NCI-H345 (cell line): ENCODE results near the gene KRTAP1-1.
"Not testable (repeated sequence)": the region's sequence is repeated elsewhere in the genome, so short reads cannot be mapped to it uniquely, and the experiment has no call there.

Experiments used
- DNase-seq: peaks from one replicate; lab custom pipeline; 2025; lab: John Stamatoyannopoulos, UW

Gene KRTAP1-1

GRCh38 chr17:41040783-41041571 lies at the start of gene KRTAP1-1:
TSS of gene KRTAP1-1 (minus strand) at chr17:41041450. CDS start at chr17:41041397, 53 bp downstream.
- DNase-seq = peak; percentile 31

GRCh38 chr17:41088760-41089352 lies 47.6 kb upstream of the KRTAP1-1 start:
- not testable (repeated sequence) for DNase-seq

DNA sequence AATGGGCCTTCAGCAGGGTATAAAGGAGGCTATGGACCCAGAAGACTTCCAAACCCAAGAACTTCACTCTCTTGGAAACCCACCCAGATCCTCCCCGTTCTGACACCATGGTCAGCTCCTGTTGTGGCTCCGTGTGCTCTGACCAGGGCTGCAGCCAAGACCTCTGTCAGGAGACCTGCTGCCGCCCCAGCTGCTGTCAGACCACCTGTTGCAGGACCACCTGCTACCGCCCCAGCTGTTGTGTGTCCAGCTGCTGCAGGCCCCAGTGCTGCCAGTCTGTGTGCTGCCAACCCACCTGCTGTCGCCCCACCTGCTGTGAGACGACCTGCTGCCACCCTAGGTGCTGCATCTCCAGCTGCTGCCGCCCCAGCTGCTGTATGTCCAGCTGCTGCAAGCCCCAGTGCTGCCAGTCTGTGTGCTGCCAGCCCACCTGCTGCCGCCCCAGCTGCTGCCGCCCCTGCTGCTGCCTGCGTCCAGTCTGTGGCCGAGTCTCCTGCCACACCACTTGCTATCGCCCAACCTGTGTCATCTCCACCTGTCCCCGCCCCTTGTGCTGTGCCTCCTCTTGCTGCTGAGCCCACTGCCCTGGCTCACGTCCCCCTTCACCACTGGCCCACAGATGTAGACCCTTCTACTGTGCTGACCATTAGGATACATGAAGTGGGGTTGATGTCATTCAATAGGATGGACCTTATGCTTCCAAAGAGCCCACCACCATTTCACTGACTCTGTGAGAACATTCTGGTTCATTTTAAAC lies 43.0 kb upstream of the KRTAP1-1 start, which contains the start of gene KRTAP4-7:
KRTAP4-7 (plus strand) TSS at position 51 of the 757 bp plus-strand sequence; CDS start at position 108, 57 bp downstream.
- not testable (repeated sequence) for DNase-seq

GRCh38 chr17:41083427-41083826 lies 42.2 kb upstream of the KRTAP1-1 start:
- not testable (repeated sequence) for DNase-seq

DNA sequence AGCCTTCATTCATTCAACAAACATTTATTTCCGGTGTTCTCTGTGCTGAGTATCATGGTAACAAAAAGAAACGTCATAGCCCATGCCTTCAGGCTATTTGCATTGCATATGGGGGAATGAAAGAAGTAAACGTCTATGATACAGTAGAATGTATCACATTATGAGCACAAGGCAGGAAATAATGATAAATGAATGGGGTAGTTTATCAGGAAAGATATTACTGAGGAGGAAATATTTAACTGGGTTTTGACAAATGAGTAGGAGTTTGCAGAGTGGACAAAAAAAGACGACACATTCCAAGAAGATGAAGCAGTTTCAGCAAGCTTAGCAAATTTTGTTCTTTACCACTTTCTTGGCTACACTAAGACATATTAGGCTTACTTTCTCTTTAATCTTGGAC lies 41.4 kb upstream of the KRTAP1-1 start:
- DNase-seq = no peak

DNA sequence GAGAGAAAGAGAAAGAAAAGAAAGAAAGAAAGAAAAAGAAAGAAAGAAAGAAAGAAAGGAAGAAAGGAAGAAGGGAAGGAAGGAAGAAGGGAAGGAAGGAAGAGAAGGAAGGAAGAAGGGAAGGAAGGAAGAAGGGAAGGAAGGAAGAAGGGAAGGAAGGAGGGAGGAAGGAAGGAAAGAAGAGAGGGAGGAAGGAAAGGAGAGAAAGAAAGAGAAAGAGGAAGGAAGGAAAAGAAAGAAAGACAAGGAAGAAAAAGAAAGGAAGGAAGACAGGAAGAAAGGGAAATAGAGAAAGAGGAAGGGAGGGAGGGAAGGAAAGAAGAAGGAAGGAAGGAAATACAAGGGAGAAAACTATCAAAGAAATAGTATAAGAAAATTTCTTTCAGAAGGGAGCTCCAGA lies 35.5 kb upstream of the KRTAP1-1 start:
- no peak for DNase-seq

DNA sequence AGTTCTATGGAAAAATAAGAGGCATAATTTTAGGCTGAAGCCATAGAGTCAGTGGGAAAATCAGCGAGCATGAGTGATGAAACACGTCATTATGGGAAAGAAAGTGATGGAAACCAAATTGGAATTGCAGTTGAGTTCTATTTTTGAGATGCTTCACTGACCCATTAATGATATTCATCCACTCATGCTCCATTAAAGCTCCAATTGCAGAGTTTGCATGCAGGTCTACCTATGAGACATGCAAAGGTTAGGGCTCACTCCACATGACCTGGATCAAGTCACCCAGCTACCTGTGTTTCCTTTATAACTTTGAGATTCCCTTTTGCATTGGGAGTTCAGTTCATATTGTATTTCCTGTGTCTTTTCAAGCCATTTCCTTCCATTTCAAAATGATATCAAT lies 32.4 kb upstream of the KRTAP1-1 start:
- DNase-seq = no peak

DNA sequence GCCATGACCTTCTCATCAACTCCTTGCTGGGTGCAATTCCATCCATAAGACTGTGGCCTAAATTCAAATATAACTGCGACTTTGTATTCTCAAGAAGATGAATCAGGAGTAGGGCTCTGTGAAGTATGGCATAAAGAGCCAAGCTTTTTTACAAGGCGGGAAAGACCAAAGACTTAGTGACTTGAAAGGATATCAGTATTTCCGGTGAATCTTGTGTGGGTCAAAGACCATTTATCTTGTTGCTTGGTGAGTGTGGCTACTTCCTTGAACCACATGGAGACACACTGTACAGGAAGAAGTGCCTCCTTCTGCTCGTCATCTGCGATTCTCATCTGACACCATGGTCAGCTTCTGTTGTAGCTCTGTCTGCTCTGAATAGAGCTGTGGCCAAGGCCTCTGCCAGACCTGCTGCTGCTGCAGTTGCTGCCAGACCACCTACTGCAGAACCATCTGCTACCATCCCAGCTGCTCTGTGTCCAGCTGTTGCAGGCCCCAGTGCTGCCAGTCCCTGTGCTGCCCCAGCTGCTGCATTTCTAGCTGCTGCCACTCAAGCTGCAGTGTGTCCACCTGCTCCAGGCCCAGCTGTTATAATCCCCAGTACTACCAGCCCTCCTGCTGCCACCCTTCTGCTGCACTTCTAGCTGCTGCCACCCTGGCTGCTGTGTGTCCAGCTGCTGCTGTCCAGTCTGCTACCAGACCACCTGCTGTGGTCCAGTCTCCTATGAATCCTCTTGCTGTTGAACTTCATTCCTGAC lies 30.5 kb upstream of the KRTAP1-1 start:
- DNase-seq = no peak

DNA sequence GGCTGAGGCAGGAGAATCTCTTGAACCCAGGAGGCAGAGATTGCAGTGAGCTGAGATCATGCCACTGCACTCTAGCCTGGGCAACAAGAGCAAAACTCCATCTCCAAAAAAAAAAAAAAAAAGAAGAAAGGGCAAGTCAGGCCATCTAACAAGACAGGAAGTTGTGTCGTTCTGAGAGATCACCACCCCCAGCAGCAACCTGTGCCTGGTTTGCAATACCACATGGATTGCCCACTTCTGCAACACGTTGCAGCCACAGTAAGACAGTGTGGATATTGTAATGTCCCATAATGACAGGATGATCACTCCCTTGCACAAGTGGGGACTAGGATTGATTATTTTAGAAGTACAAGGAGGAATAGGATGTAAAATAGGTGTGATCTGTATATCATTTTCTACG lies 27.8 kb upstream of the KRTAP1-1 start:
- no peak for DNase-seq

- no peak for DNase-seq
These were observed 26.0 kb upstream of the KRTAP1-1 start for GRCh38 chr17:41067281-41067680.

GRCh38 chr17:41065829-41066624 lies 24.8 kb upstream of the KRTAP1-1 start, which contains the start of gene KRTAP2-4:
TSS of gene KRTAP2-4 (minus strand) at chr17:41065879. CDS start at chr17:41065845, 34 bp downstream.
- DNase-seq = no peak

- not testable (repeated sequence) for DNase-seq
These were observed 23.9 kb upstream of the KRTAP1-1 start for GRCh38 chr17:41065016-41065689.

- no peak for DNase-seq
These were observed 23.1 kb upstream of the KRTAP1-1 start for GRCh38 chr17:41064301-41064700.

DNA sequence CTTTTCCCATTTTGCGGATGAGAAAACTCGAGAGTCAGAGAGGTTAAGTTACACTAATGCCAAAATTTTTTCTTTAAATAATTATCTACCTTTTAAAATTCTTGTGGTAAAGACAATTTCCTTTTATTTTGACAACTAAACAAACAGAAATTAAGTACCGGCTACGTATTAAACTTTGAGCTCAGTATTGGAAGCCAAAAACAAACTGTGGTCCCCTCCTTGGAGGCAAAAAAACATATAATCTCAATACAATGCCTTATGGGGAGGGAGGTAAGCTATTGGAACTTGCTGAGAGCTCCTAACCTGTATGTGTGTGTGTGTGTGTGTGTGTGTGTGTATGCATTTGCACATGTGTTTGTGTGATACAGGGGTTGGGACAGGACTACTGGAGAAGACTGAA lies 22.2 kb upstream of the KRTAP1-1 start:
- DNase-seq = no peak

DNA sequence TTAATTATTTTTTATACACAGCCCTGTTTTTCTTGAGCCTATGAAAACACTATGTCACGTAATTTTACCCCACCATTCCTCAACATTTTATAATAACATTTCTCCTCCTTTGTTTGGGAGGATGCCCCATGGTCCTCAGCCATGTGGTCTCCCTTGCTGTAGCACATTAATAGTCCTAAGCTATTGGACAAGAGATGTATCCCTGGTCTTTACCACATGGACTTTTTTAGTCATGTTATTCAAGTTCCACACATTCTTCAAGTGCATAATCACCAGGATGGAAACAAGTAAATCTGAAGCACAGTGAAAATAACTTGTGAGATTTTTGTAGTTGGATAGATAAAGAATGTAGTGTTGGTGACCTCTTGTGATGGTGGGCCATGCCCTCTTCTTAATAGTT lies 20.7 kb upstream of the KRTAP1-1 start:
- DNase-seq = no peak

DNA sequence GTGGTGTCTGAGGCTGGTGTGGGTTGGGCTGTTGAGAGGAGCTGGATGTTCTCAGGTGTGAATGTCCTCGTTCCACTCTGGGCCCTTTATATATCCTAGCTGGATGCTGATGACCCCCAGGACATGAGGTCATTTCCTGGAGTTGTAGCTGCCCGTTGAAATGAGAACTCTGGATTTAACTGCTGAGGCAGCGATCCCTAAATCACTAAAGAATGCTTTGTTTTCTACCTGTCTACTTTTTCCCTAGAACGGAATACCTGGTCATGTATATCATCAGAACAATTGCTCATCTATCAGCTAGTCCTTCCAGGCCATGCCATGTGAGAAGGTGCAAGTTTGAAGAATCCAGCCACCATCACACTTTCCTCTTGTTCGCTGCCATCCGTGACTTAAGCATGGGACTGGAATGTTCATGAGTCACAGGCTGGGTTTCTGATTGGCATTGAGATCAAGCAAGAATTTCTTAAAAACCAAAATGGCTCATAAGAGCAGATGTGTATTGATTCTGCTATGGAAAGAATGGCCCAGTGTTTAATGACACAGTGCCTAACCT lies 18.9 kb upstream of the KRTAP1-1 start, which contains the start of gene KRTAP2-3:
KRTAP2-3 (minus strand) TSS at position 63 of the 553 bp plus-strand sequence. CDS start 64 bp downstream, outside the sequence.
- no peak for DNase-seq

DNA sequence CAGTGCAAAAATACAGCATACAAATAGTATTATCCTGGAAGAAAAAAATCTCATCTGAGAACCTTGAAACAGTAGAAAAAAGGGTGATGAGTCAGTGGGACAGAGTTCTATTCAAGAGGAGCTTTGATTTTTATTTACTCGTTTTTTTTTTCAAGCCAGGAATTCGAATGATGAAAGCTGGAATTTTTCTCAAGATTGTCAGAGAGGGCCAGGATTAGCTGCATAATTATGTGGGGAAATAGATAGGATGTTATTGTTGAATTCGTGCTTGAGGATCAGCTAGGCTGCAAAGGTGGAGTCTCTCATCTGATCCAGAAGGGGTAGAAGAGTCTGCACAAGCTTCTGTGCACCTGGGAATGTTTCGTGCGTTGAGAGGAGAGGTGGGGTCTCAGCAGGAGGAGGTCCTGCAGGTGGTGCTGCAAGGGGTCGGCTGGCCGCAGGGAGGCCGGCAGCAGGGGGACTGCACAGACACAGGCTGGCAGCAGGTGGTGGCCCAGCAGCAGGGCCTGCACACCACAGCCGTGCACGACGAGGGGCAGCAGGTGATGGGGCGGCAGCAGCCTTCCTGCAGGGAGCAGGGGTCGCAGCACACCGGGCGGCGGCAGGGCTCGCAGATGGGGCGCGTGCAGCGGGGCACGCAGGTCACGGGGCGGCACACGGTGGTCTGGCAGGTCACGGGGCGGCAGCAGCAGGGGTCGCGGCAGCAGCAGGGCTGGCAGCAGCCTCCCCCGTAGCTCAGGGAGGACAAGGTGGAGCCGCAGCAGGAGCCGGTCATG lies 18.2 kb upstream of the KRTAP1-1 start:
- DNase-seq = not testable (repeated sequence)

GRCh38 chr17:41058741-41059140 lies 17.5 kb upstream of the KRTAP1-1 start:
- DNase-seq = no peak

- no peak for DNase-seq
These were observed 16.3 kb upstream of the KRTAP1-1 start for GRCh38 chr17:41057547-41057946.
